Neural cell (in vitro differentiated cells): ENCODE data around the gene ATP13A5. TPM values are rescaled to one million over a fixed set of nuclear protein-coding genes. Genes with fewer than 3 reads are reported as not detected.

Experiments
- H2AFZ ChIP-seq: fragments of 200-600, 300-800 bp; sonication (generic), shearing (Covaris generic); 2 replicates; pipeline ENCODE4 v1.6.0; 2014; ENCODE audit warnings: low read depth, mild to moderate bottlenecking, antibody characterized with exemption, low read length, moderate library complexity
- H3F3A ChIP-seq: fragments of 200-600 bp; shearing (Covaris generic); 2 replicates; pipeline ENCODE4 v1.6.1; 2016; ENCODE audit warnings: mild to moderate bottlenecking, moderate library complexity, mixed read lengths, antibody characterized with exemption, low read length; ENCODE audit not compliant: insufficient read depth, poor library complexity, severe bottlenecking
- H3K27ac ChIP-seq: fragments of 200-600, 300-800 bp; sonication (generic), shearing (Covaris generic); 2 replicates; pipeline ENCODE4 v1.5.1; 2014; ENCODE audit warnings: mild to moderate bottlenecking, low read length, moderate library complexity
- H3K27me3 ChIP-seq: fragments of 300-800, 200-600 bp; sonication (generic), shearing (Covaris generic); 2 replicates; pipeline ENCODE4 v1.6.0; 2014; ENCODE audit warnings: mild to moderate bottlenecking, low read depth, low read length, moderate library complexity; ENCODE audit not compliant: insufficient read depth
- H3K36me3 ChIP-seq: fragments of 300-800, 200-600 bp; sonication (generic), shearing (Covaris generic); 2 replicates; pipeline ENCODE4 v1.5.1; 2014; ENCODE audit warnings: mild to moderate bottlenecking, antibody characterized with exemption, low read length, moderate library complexity; ENCODE audit not compliant: insufficient read depth
- H3K4me2 ChIP-seq: fragments of 300-800, 200-600 bp; sonication (generic), shearing (Covaris generic); 2 replicates; pipeline ENCODE4 v1.6.0; 2014; ENCODE audit warnings: mild to moderate bottlenecking, low read length
- H3K4me3 ChIP-seq: fragments of 300-800, 200-600 bp; sonication (generic), shearing (Covaris generic); 2 replicates; pipeline ENCODE4 v1.5.1; 2014; ENCODE audit warnings: mild to moderate bottlenecking, low read length, moderate library complexity
- H3K79me2 ChIP-seq: fragments of 200-600 bp; shearing (Covaris generic); replicated peaks from 2 replicates; pipeline ENCODE4 v1.6.0; 2014; ENCODE audit warnings: mild to moderate bottlenecking, low read length, moderate library complexity; ENCODE audit not compliant: insufficient read depth
- H3K9ac ChIP-seq: fragments of 300-800, 200-600 bp; sonication (generic), shearing (Covaris generic); 2 replicates; pipeline ENCODE4 v1.6.1; 2016; ENCODE audit warnings: mild to moderate bottlenecking, low read length, mixed read lengths
- H3K9me2 ChIP-seq: fragments of 200-600 bp; shearing (Covaris generic); 2 replicates; pipeline ENCODE4 v1.6.1; 2016; ENCODE audit warnings: mild to moderate bottlenecking, low read length, mixed read lengths; ENCODE audit not compliant: insufficient read depth
- H3K9me3 ChIP-seq: fragments of 200-600, 300-800 bp; sonication (generic), shearing (Covaris generic); 2 replicates; pipeline ENCODE4 v1.6.1; 2016; ENCODE audit warnings: mild to moderate bottlenecking, mixed run types, low read length, moderate library complexity, mixed read lengths
- H4K20me1 ChIP-seq: fragments of 200-600 bp; shearing (Covaris generic); 2 replicates; pipeline ENCODE4 v1.6.1; 2016; ENCODE audit warnings: mild to moderate bottlenecking, mixed run types; ENCODE audit not compliant: insufficient read depth
- EP300 ChIP-seq: fragments of 450-650 bp; conservative IDR thresholded peaks from 2 replicates; pipeline ENCODE4 v1.6.1; 2014; ENCODE audit warnings: antibody characterized with exemption, mild to moderate bottlenecking, moderate library complexity; ENCODE audit not compliant: poor library complexity, severe bottlenecking
- EZH2 ChIP-seq: fragments of 200-600, 300-800 bp; shearing (Covaris generic), sonication (generic); IDR thresholded peaks from 2 replicates; pipeline ENCODE4 v1.6.1; 2014; ENCODE audit warnings: antibody characterized with exemption, low read length, borderline replicate concordance, mild to moderate bottlenecking; ENCODE audit not compliant: insufficient read depth, poor library complexity, severe bottlenecking
- MXI1 ChIP-seq: fragments of 450-650 bp; conservative IDR thresholded peaks from 2 replicates; pipeline ENCODE4 v1.6.1; 2014; ENCODE audit warnings: antibody characterized with exemption, mild to moderate bottlenecking; ENCODE audit not compliant: poor library complexity, severe bottlenecking
- POLR2AphosphoS5 ChIP-seq: IDR thresholded peaks from 2 replicates; pipeline ENCODE4 v1.6.1; 2012
- RAD21 ChIP-seq: fragments of 450-650 bp; conservative IDR thresholded peaks from 2 replicates; pipeline ENCODE4 v1.6.1; 2014; ENCODE audit warnings: antibody characterized with exemption, mild to moderate bottlenecking, moderate library complexity
- REST ChIP-seq: IDR thresholded peaks from 2 replicates; pipeline ENCODE4 v1.6.1; 2012; ENCODE audit warnings: borderline replicate concordance
- SMC3 ChIP-seq: fragments of 450-650 bp; conservative IDR thresholded peaks from 2 replicates; pipeline ENCODE4 v1.6.1; 2014; ENCODE audit warnings: antibody characterized with exemption, mild to moderate bottlenecking, moderate library complexity; ENCODE audit not compliant: poor library complexity
- TAF1 ChIP-seq: IDR thresholded peaks from 2 replicates; pipeline ENCODE4 v1.6.1; 2012; ENCODE audit warnings: low read depth
- polyA plus RNA-seq: library from polyadenylated mRNA; depleted of rRNA; stranded (reverse); fragments of >200 nt; gene quantifications from 2 replicates; pipeline ENCODE4 v1.2.3, GENCODE V29; 2014
- TF ChIP-seq, protein P1 (sequence below): fragments of 450-650 bp; IDR thresholded peaks from 2 replicates; pipeline ENCODE4 v1.5.1; 2014; ENCODE audit warnings: antibody characterized with exemption, mild to moderate bottlenecking, moderate library complexity; ENCODE audit not compliant: poor library complexity, severe bottlenecking

The ATP13A5 gene
- polyA plus RNA-seq, 1 donor from 2014 or later = 0.28 TPM

DNA sequence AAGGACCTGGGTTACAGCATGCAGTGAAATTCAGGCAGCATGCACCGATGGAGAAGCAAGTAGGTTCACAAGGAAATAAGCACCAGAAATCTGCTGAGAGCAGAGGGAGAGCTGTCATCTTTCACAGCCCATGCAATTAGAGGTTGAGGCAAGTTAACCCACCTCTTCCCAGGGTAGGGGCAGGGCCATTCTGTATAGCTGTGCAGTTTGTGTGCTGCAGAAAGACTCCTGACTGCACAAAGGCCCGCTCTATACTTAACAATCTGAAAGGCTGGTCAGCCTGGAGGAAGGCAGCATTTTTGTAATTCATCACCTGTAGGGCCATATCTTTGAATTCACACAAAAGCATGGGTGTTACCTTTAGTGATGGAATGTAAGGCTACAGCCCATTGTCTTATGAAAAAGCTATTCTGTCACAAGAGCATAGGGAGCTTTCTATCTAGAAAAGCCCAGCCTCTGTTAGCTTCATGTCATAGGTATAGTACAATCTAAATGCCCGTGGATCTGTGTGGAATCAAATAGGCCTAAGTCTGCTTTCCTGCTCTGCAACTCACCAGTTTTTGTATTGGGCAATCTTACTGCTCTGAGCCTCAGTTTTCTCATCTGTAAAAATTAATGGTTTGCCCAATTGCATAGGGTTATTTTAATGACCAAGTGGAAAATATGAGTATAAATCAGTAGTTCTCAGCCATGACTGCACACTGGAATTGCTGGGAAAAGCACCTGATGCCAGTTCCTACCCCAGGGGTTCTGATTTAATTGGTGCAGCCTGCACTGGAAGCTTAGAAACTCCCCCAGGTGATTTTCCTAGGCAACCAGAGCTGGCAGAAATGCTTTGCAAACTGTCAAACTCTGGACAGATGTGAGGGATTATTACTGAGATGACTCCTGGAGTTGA lies 65.2 kb downstream of the ATP13A5 start:
- peak overlapping the region; percentile 23 for H3K9ac ChIP-seq
- H3K79me2 ChIP-seq = no peaks in the 10 kb centered on the region
- peak overlapping the region; percentile 18 for H2AFZ ChIP-seq
- no peak overlapping the region for H3K4me3 ChIP-seq
- H3K9me3 ChIP-seq = no peaks in the 10 kb centered on the region
- no peaks in the 10 kb centered on the region for H3K9me2 ChIP-seq
- H3K27me3 ChIP-seq = no peaks in the 10 kb centered on the region
- H3K4me2 ChIP-seq = no peak overlapping the region
- peak overlapping the region; percentile 57 for H3K27ac ChIP-seq
- TF ChIP-seq, protein P1, sequence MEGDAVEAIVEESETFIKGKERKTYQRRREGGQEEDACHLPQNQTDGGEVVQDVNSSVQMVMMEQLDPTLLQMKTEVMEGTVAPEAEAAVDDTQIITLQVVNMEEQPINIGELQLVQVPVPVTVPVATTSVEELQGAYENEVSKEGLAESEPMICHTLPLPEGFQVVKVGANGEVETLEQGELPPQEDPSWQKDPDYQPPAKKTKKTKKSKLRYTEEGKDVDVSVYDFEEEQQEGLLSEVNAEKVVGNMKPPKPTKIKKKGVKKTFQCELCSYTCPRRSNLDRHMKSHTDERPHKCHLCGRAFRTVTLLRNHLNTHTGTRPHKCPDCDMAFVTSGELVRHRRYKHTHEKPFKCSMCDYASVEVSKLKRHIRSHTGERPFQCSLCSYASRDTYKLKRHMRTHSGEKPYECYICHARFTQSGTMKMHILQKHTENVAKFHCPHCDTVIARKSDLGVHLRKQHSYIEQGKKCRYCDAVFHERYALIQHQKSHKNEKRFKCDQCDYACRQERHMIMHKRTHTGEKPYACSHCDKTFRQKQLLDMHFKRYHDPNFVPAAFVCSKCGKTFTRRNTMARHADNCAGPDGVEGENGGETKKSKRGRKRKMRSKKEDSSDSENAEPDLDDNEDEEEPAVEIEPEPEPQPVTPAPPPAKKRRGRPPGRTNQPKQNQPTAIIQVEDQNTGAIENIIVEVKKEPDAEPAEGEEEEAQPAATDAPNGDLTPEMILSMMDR = no peak
- no peak for TF ChIP-seq EZH2
- TF ChIP-seq SMC3 = peak; percentile 28
- no peak for TF ChIP-seq POLR2AphosphoS5
- no peak for TF ChIP-seq RAD21
- TF ChIP-seq TAF1 = no peak
- TF ChIP-seq EP300 = no peak
- no peak for TF ChIP-seq REST
- no peaks in the 10 kb centered on the region for H4K20me1 ChIP-seq
- H3F3A ChIP-seq = peaks cover 3% of the 10 kb centered on the region
- no peaks in the 10 kb centered on the region for H3K36me3 ChIP-seq

GRCh38 chr3:193310914-193311723 lies 67.4 kb downstream of the ATP13A5 start:
- H2AFZ ChIP-seq = no peak overlapping the region

More at GRCh38 chr3:193310914-193311723, 67.4 kb downstream of the ATP13A5 start:
- Histone ChIP-seq H3F3A (peaks cover 3% of the 10 kb centered on the region), H3K4me3 (no peak overlapping the region), H3K4me2 (no peak overlapping the region), H3K27ac (no peak overlapping the region), H3K27me3 (no peaks in the 10 kb centered on the region), H3K9me3 (no peaks in the 10 kb centered on the region), H3K79me2 (no peaks in the 10 kb centered on the region), H3K9ac (no peak overlapping the region), H3K9me2 (no peaks in the 10 kb centered on the region), H3K36me3 (no peaks in the 10 kb centered on the region), H4K20me1 (no peaks in the 10 kb centered on the region)
- TF ChIP-seq POLR2AphosphoS5 = no peak
- TF ChIP-seq MXI1 = no peak
